ENCODE measurements around the gene DGCR2.
"Not testable (repeated sequence)": the region's sequence is repeated elsewhere in the genome, so short reads cannot be mapped to it uniquely, and the experiment has no call there.

DGCR2 gene

DNA sequence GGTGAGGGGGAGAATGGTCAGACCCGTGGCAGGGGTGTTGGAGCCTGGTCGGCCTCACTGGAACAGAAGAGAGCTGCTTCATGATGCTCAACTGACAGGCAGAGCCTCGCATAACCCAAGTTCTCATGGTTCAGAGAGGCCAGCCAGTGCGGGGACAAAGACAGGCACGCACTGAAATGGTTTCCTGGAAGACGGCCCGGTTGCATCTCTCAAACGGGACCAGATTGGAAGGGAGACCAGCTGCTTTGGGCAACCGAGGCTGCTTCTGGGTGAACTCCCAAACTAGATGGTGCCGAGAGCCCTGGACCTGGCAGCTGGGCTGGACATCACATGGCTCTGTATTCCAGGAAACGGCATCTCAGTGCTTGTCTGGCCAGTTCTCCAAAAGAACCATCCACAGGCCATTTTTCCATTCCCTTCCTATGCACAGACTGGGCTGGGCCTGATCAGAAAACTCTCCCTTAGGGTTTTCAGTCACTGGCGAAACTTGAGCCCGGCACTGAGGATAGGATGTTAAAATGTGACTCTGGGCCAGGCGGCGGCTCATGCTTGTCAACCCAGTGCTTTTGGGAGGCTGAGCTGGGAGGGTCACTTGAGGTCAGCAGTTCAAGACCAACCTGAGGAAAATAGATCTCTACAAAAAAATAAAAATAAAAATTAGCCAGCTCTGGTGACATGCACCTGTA lies 106.0 kb downstream of the DGCR2 start:
- no peak overlapping the region for H3K27ac ChIP-seq
- no peak for DNase-seq (ENCODE audit: low read depth, low spot score)

- no peak overlapping the region for H3K27ac ChIP-seq
These were observed 107.3 kb downstream of the DGCR2 start for GRCh38 chr22:19014886-19015285.

GRCh38 chr22:19013881-19014598 lies 108.2 kb downstream of the DGCR2 start:
- not testable (repeated sequence) for DNase-seq (ENCODE audit: low read depth, low spot score); H3K27ac ChIP-seq

More at GRCh38 chr22:19014886-19015285, 107.3 kb downstream of the DGCR2 start:
- no peak for DNase-seq (ENCODE audit: low read depth, low spot score)

GRCh38 chr22:19013411-19013810 lies 108.8 kb downstream of the DGCR2 start:
- H3K27ac ChIP-seq; DNase-seq (ENCODE audit: low read depth, low spot score): not testable (repeated sequence)

GRCh38 chr22:19012308-19012986 lies 109.8 kb downstream of the DGCR2 start:
- no peak for DNase-seq (ENCODE audit: low read depth, low spot score)
- H3K27ac ChIP-seq = no peak overlapping the region

GRCh38 chr22:19011611-19012010 lies 110.6 kb downstream of the DGCR2 start:
- not testable (repeated sequence) for DNase-seq (ENCODE audit: low read depth, low spot score); H3K27ac ChIP-seq

DNA sequence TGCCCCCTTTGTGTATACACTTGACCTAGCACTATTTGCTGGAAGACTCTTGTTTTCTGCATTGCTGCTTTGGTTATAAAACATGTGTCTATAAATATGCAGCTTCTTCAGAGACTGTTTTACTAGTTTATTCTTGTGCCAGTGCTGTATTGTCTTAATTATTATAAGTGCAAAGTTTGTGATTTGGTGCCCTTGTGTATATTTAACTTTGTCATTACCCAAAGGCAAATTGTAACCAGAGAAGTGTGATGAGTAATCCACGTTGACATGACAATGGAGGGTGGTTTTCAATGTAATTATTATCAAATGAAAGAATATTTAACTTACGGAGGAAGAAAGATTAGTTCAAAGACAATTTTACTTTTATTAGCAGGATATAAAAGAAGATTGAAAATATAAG lies 111.1 kb downstream of the DGCR2 start:
- DNase-seq (ENCODE audit: low read depth, low spot score) = no peak
- no peak overlapping the region for H3K27ac ChIP-seq

DNA sequence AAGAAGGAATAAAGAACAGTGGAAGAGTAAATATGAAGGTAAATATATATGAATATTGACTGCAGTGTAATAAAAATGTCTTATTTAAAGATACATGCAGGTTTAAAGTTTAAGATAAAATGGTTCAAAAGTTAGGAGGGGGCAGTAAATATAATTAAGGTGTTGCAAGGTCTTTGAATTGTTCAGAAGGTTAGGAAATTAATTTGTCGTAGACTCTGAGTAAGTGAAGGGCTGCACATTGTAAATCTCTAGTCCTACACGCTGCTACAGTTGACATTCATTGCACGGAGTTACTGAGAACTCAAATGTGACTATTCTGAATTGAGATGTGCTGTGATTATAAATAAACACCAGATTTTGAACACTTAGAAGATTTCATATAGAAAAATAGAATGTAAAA lies 116.3 kb downstream of the DGCR2 start:
- DNase-seq (ENCODE audit: low read depth, low spot score) = no peak
- no peak overlapping the region for H3K27ac ChIP-seq

GRCh38 chr22:19004471-19004870 lies 117.7 kb downstream of the DGCR2 start:
- no peak overlapping the region for H3K27ac ChIP-seq
- no peak for DNase-seq (ENCODE audit: low read depth, low spot score)

GRCh38 chr22:19003508-19003907 lies 118.7 kb downstream of the DGCR2 start:
- H3K27ac ChIP-seq = no peak overlapping the region
- DNase-seq (ENCODE audit: low read depth, low spot score) = no peak

DNA sequence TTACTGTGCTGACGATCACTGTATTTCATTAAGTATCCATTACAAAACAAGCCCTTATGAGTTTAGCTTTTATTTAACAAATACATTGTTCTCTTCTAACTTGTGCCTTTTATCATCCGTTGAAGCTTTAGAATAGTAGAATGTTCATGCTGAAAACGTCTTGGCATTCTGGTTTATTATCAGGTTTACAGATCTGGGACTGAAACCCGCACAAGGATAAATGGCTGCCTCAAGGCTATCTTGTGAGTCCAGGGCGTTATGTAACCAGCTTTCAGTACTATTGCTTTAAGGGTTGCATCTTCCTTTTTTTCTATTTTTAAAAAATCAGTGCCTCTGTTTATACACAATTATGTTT lies 119.6 kb downstream of the DGCR2 start:
- H3K27ac ChIP-seq = no peak overlapping the region
- no peak for DNase-seq (ENCODE audit: low read depth, low spot score)

- DNase-seq (ENCODE audit: low read depth, low spot score) = no peak
- H3K27ac ChIP-seq = no peak overlapping the region
These were observed 121.0 kb downstream of the DGCR2 start for GRCh38 chr22:19001204-19001603.

DNA sequence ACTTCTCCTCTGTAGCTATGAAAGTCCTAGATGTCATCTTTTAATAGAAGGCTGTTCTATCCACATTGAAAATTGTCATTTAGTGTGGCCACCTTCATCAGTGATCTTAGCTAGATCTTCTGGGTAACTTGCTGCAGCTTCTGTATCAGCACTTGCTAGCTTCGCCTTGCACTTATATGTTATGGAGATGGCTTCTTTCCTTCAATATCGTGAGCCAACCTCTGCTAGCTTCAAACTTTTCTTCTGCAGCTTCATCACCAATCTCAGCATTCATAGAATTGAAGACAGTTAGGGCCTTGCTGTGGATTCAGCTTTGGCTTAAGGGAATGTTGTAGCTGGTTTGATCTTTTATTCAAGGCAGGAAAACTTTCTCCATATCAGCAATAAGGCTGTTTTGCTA lies 122.1 kb downstream of the DGCR2 start:
- DNase-seq (ENCODE audit: low read depth, low spot score); H3K27ac ChIP-seq: not testable (repeated sequence)

GRCh38 chr22:18999416-18999815 lies 122.8 kb downstream of the DGCR2 start:
- no peak overlapping the region for H3K27ac ChIP-seq
- DNase-seq (ENCODE audit: low read depth, low spot score) = no peak

DNA sequence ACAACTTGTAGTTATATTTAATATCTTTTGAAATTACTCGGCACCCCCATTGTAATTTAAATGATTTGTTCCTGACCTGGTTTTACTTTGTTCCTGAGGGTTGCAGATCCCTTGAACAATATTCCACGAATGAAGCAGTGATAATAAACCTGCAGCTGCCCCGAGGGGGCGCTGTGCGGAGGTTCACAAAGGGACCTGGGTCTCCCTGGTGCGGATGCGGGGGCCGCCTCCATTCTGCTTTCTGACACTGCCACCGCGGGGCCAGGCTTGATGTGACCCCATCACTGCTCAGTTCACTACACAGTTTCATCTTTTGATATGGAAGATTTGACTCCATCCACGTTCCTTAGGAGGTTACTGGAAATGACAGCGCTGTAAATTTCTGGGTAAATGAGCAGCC lies 123.2 kb downstream of the DGCR2 start:
- no peak overlapping the region for H3K27ac ChIP-seq
- DNase-seq (ENCODE audit: low read depth, low spot score) = no peak

- H3K27ac ChIP-seq = no peak overlapping the region
- no peak for DNase-seq (ENCODE audit: low read depth, low spot score)
These were observed 124.3 kb downstream of the DGCR2 start for GRCh38 chr22:18997925-18998315.

- DNase-seq (ENCODE audit: low read depth, low spot score) = no peak
- no peak overlapping the region for H3K27ac ChIP-seq
These were observed 124.8 kb downstream of the DGCR2 start for GRCh38 chr22:18997306-18997924.

DNA sequence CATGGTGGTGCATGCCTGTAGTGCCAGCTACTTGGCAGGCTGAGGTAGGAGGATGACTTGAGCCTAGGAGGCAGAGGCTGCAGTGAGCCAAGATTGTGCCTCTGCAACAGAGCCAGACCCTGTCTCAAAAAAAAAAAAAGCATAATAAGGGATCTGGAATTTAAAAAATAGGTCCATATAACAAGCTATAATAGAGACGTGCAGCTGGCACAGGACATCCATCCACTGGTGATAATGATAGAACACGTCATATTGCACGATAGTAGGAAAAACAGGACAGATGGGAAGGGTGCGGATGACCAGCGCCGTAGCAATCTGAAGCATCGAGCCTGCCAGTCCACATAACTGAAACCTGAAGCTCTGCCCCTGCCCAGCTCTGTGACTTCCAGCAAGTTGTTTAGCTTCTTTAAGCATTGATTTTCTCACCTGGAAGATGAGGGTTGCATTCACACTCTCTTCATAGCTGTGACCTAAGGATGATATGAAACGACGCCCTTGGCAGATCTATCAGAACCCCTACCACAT lies 125.8 kb downstream of the DGCR2 start:
- no peak for DNase-seq (ENCODE audit: low read depth, low spot score)

GRCh38 chr22:18995327-18995711 lies 126.9 kb downstream of the DGCR2 start:
- DNase-seq (ENCODE audit: low read depth, low spot score) = no peak
- H3K27ac ChIP-seq = no peak overlapping the region

More for the DNA sequence above, 125.8 kb downstream of the DGCR2 start:
- no peak overlapping the region for H3K27ac ChIP-seq

GRCh38 chr22:18994701-18995326 lies 127.4 kb downstream of the DGCR2 start:
- no peak overlapping the region for H3K27ac ChIP-seq
- DNase-seq (ENCODE audit: low read depth, low spot score) = no peak

Data from epithelial cell of prostate (primary cell).